Right atrium auricular region (tissue), 2 donors: Measurements from ENCODE around the gene PRRT4. TPM values are rescaled to one million over a fixed set of nuclear protein-coding genes. Genes with fewer than 3 reads are reported as not detected.

ENCODE experiments used
- DNase-seq: peaks from one replicate; pipeline ENCODE4 v3.0.0-alpha.2; 2019; ENCODE audit warnings: low spot score
- H3K27ac ChIP-seq, 2 donors: fragments of 200-600 bp; sonication (generic); 1 replicate in 1 of 2; 2 replicates in 1 of 2; pipeline ENCODE4 v1.5.1; 2016 to 2019
- H3K27me3 ChIP-seq, 2 donors: fragments of 200-600 bp; sonication (generic); one replicate each; pipeline versions ENCODE4 v1.5.1 to v1.6.0; 2017 to 2019
- H3K36me3 ChIP-seq: fragments of 200-600 bp; sonication (generic); one replicate; pipeline ENCODE4 v1.5.1; 2016
- H3K4me1 ChIP-seq, 2 donors: fragments of 200-600 bp; sonication (generic); one replicate each; pipeline versions ENCODE4 v1.5.1 to v1.6.0; 2017 to 2019
- H3K4me3 ChIP-seq, 2 donors: fragments of 200-600 bp; sonication (generic); 1 replicate in 1 of 2; 2 replicates in 1 of 2; pipeline ENCODE4 v1.5.1; 2017 to 2019; ENCODE audit warnings: mild to moderate bottlenecking in 1 of 2, moderate library complexity in 1 of 2
- H3K9me3 ChIP-seq, 2 donors: fragments of 200-600 bp; sonication (generic); one replicate each; pipeline ENCODE4 v1.5.1; 2019
- total RNA-seq, 2 donors: library from RNA; depleted of rRNA; stranded (reverse); fragments of >200 nt; gene quantifications; one replicate each; pipeline ENCODE4 v1.1.0, GENCODE V29; 2016
- TF ChIP-seq, protein P1 (sequence below), 2 donors: fragments of 200-600 bp; sonication (generic); IDR thresholded peaks; one replicate each; pipeline ENCODE4 v1.5.1; 2019; ENCODE audit warnings: antibody characterized with exemption in 2 of 2

PRRT4 gene
- total RNA-seq = 1 to 10 TPM in 1 of 2 donors, under 1 TPM in 1; 0.37 to 1.1 TPM

DNA sequence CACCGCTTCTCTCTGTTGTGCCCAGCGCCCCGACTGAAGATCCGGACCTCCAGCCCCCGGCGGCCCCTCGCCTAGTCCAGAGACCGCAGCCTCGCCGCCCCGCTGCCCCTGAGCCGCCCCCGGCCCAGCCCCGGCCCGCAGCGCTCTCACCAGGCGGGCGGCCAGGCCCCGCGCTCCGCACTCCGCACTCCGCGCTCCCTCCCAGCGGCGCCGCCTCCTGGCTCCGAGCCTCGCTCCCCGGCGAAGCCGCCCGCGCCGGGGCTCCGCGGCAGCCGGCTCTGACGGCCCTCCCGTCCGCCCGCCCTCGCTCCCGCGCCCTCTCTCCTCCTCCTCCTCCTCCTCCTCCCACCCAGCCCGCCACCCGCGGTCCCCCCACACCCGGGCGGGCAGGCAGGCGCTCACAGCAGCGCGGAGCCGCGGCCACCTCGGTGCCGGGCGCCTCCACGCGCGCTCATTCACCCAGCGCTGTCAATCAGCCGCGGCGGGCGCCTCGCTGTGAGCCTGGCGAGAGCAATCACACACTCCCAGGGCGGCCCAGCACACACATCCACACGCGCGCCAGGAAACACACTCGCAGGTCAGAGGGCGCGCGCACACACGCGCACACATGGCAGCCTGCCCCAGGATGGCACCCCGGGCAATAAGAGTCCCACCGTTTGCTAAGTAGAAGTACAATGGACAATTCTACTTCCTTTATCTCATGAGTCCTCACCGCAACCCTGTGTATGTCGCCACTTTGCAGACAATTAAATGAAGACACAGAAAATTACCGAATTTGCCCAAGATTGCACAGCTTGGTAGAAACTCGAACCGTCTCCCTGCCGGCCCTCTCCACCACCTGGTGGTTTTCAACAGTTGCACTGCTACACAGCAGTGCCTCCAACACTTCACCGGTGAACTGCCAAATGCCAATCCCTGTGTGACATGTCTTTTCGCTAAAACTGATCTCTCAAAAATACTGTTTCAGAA is at the start of gene PRRT4:
Gene PRRT4 (minus strand): TSS at position 280 of the 969 bp plus-strand sequence.
- TF ChIP-seq, protein P1, sequence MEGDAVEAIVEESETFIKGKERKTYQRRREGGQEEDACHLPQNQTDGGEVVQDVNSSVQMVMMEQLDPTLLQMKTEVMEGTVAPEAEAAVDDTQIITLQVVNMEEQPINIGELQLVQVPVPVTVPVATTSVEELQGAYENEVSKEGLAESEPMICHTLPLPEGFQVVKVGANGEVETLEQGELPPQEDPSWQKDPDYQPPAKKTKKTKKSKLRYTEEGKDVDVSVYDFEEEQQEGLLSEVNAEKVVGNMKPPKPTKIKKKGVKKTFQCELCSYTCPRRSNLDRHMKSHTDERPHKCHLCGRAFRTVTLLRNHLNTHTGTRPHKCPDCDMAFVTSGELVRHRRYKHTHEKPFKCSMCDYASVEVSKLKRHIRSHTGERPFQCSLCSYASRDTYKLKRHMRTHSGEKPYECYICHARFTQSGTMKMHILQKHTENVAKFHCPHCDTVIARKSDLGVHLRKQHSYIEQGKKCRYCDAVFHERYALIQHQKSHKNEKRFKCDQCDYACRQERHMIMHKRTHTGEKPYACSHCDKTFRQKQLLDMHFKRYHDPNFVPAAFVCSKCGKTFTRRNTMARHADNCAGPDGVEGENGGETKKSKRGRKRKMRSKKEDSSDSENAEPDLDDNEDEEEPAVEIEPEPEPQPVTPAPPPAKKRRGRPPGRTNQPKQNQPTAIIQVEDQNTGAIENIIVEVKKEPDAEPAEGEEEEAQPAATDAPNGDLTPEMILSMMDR (IDR thresholded peaks at IDR 0.05) = no peak

DNA sequence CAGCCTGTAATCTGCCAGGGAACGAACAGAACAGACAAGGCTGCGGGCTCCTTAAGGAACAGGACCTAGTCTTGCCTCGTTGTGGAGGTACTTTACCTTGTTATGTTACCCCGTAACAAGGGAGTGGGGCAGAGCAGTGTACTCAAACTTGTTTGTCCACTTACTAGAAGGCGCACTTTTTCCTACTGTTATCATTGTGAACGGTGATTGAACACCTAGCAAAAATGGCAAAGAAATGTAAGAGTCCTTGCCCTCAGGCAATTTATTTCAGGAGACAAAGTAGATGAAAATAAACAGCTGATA is 48.9 kb upstream of the PRRT4 start:
- Histone ChIP-seq H3K27ac (peak overlapping the region; percentile 80 to 88), H3K36me3 (no peaks in the 10 kb centered on the region), H3K4me3 (peak overlapping the region; percentile 52 to 71), H3K9me3 (no peaks in the 10 kb centered on the region), H3K4me1 (peaks cover 0 to 36% of the 10 kb centered on the region in 2 donors), H3K27me3 (no peaks in the 10 kb centered on the region)
- DNase-seq = no peak
- TF ChIP-seq, protein P1 (IDR thresholded peaks at IDR 0.05) = no peak

More for the DNA sequence above, at the start of gene PRRT4:
- Histone ChIP-seq H3K36me3 (no peaks in the 10 kb centered on the region), H3K4me1 (peaks cover 0 to 16% of the 10 kb centered on the region in 2 donors), H3K9me3 (no peaks in the 10 kb centered on the region), H3K27me3 (no peaks in the 10 kb centered on the region), H3K4me3 (peak within 1 kb of the TSS; percentile 43 to 60), H3K27ac (no peak within 1 kb of the TSS)
- DNase-seq = no peak

DNA sequence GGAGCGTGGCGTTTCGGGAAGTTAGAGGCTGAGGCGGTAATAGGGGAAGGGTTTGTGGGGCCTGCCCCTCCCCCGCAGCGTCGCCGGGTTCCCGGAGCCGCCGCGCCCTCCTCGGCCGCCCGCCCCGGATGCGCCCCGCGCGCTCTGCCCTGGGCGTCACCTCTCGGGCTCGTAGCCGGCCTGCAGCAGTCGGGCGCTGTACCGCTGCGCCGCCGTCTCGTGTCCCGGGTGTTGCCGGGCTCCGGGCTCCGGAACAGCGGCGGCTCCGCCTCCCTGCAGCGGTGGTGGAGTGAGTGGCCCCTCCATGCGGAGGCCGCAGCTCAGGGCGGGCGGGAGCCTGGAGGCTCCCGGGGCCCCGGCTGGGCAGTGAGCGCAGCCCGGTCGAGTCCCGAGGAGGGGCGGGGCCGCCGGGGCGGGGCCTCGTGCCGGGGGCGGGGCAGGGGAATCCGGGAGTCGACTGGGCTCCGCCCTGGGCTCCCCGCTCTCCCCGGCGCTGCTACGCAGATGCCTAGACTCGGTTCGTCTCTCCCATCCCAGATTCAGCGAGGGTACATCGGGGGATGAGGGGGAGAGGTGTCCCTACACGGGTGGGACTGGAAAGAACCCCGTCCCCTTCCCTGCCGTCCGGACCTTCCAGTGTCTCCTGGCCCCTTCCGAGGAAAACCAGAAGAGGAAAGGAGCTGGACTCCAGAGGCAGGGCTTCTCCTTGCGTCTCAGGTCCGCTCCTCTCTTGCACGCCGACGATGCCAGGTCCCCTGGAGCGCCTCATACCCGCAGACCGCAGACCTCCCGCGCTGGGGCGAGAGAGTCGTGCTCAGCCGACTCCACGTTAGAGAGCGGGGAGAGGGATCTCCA is 48.3 kb upstream of the PRRT4 start, which contains the start of gene IMPDH1:
Gene IMPDH1 (minus strand): TSS at position 387 of the 855 bp plus-strand sequence. CDS start 81 bp downstream, at position 306.
- peak within 1 kb of the TSS; percentile 80 to 88 for H3K27ac ChIP-seq
- peaks cover 0 to 42% of the 10 kb centered on the region in 2 donors for H3K4me1 ChIP-seq
- no peaks in the 10 kb centered on the region for H3K9me3 ChIP-seq
- H3K36me3 ChIP-seq = no peaks in the 10 kb centered on the region
- DNase-seq = peak; percentile 86
- H3K27me3 ChIP-seq = no peaks in the 10 kb centered on the region
- TF ChIP-seq, protein P1 (IDR thresholded peaks at IDR 0.05) = peak in 1 of 2 donors; percentile 10
- H3K4me3 ChIP-seq = peak within 1 kb of the TSS; percentile 52 to 71

DNA sequence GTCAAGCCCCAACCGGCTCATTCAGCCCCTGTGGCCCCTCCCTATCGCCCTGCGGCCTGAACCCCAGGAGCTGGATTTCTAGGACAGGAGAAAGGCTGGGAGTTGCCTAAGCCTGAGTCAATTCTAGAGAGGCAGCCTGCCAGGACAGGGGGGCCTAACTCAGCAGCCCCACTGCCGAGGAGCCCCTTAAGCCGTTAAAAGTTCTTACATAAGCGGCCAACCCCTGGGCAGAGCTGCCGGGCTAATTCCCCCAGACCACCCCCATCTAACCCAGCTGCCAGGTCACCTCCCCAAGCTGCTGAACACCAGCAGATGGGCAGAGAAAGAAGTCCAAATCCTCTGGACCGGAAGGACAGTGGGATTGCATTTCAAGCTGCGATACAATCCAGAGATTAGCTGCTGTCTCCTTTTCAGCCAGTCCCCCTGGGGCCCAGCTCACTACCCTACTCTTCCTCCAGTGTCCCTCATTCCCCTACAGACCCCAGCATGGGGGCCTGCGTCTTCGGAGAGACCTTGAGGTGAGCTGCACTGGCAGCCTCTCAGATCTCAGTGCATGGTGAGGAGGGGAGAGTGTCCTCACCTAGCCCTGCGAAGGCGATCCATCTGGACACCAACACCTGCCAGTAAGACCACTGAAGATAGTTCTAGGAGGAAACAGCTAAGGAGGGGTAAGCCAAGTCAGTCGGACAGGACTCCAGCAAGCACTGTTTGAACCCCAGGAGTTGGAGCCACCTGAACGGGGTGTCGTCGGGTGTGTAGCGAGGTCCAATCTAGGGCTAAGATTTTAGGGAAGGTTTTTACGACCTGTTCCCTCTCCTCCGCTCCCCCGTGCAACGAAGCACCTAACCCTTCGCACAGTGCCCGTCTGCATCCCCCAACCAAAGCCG is 47.5 kb upstream of the PRRT4 start:
- Histone ChIP-seq H3K4me3 (peak overlapping the region; percentile 52 to 71), H3K4me1 (peaks cover 0 to 51% of the 10 kb centered on the region in 2 donors), H3K36me3 (no peaks in the 10 kb centered on the region), H3K27me3 (no peaks in the 10 kb centered on the region), H3K27ac (peak overlapping the region; percentile 80 to 88), H3K9me3 (no peaks in the 10 kb centered on the region)
- TF ChIP-seq, protein P1 (IDR thresholded peaks at IDR 0.05) = no peak
- DNase-seq = peak; percentile 63
